GM13977 (cell line): Measurements from ENCODE around the gene PRR22.
"Not testable (repeated sequence)": the region's sequence is repeated elsewhere in the genome, so short reads cannot be mapped to it uniquely, and the experiment has no call there.

Experiments
- DNase-seq: peaks from one replicate; pipeline ENCODE4 v3.0.0; 2012; ENCODE audit warnings: low spot score
- CTCF ChIP-seq: IDR thresholded peaks from 2 replicates; pipeline ENCODE4 v1.5.1; 2012; ENCODE audit warnings: mild to moderate bottlenecking, control low read depth; ENCODE audit not compliant: insufficient read depth; ENCODE audit errors: extremely low read depth, missing control alignments
- in situ Hi-C: fragments of 300-500 bp; cut with MboI; formaldehyde crosslinking; loops from one replicate; pipeline ENCODE4 v1.12.0; 2022; ENCODE audit warnings: low sequenced_read_pairs, low pct_unique_long_range_greater_than_20kb, mixed read lengths, inconsistent platforms; ENCODE audit not compliant: unreplicated experiment

Gene PRR22

GRCh38 chr19:5786593-5787408 lies 2.3 kb upstream of the PRR22 start:
- no peak for TF ChIP-seq CTCF
- DNase-seq = no peak
- in situ Hi-C loops = no loop called here

- in situ Hi-C loops = no loop called here
- DNase-seq = no peak
- TF ChIP-seq CTCF = no peak
Observed at GRCh38 chr19:5785423-5785822, 877 bp upstream of the PRR22 start.

GRCh38 chr19:5782945-5783919 lies 1.3 kb downstream of the PRR22 start:
- no peak for TF ChIP-seq CTCF
- in situ Hi-C loops = no loop called here
- DNase-seq = no peak

GRCh38 chr19:5782322-5782721 lies 2.2 kb downstream of the PRR22 start:
- no peak for TF ChIP-seq CTCF
- in situ Hi-C loops = no loop called here
- DNase-seq = no peak

- in situ Hi-C loops, DNase-seq: not testable (repeated sequence)
Observed at GRCh38 chr19:5780916-5781315, 3.6 kb downstream of the PRR22 start.

GRCh38 chr19:5778402-5778801 lies 6.1 kb downstream of the PRR22 start:
- in situ Hi-C loops = no loop called here
- no peak for TF ChIP-seq CTCF
- DNase-seq = no peak
